HEK293 (cell line): ENCODE data around the gene MTMR2.
"Not testable (repeated sequence)": the region's sequence is repeated elsewhere in the genome, so short reads cannot be mapped to it uniquely, and the experiment has no call there.

Source experiments
- CTCF ChIA-PET: fragments of 350-600 bp; formaldehyde crosslinking; extraction: SDS; loops from one replicate; lab custom pipeline; 2021; ENCODE audit warnings: antibody characterized with exemption; lab: Yijun Ruan, JAX
- POLR2A ChIA-PET: fragments of 300-600 bp; formaldehyde crosslinking; extraction: SDS; loops from one replicate; lab custom pipeline; 2020; ENCODE audit warnings: antibody characterized with exemption, inconsistent platforms; lab: Yijun Ruan, JAX
- H3K27ac ChIP-seq: fragments of 200-500 bp; sonication (Bioruptor generic); 2 replicates; pipeline ENCODE4 v1.5.1; 2014; ENCODE audit warnings: low read depth, low read length, control low read depth, inconsistent platforms; ENCODE audit errors: extremely low read depth
- H3K36me3 ChIP-seq, 2 experiments: fragments of 200-500 bp in 1 of 2; sonication (Bioruptor generic) in 1 of 2; 1 replicate in 1 of 2; 2 replicates in 1 of 2; pipeline ENCODE4 v1.5.1; 2014 to 2017; ENCODE audit warnings: inconsistent platforms in 2 of 2, low read length in 2 of 2; ENCODE audit not compliant: control insufficient read depth in 2 of 2, insufficient read depth in 1 of 2
- H3K4me1 ChIP-seq: fragments of 200-500 bp; sonication (Bioruptor generic); 2 replicates; pipeline ENCODE4 v1.5.1; 2014; ENCODE audit warnings: mild to moderate bottlenecking, low read length, inconsistent platforms; ENCODE audit not compliant: control insufficient read depth, insufficient read depth
- H3K4me3 ChIP-seq: 2 replicates; pipeline ENCODE4 v1.5.1; 2011; ENCODE audit warnings: low read depth, mild to moderate bottlenecking, control low read depth, low read length, moderate library complexity
- H3K9me3 ChIP-seq: fragments of 200-500 bp; sonication (Bioruptor generic); 2 replicates; pipeline ENCODE4 v1.5.1; 2014; ENCODE audit warnings: low read depth, low read length, inconsistent platforms; ENCODE audit not compliant: control insufficient read depth, insufficient read depth
- BCL6B ChIP-seq: fragments of 450-650 bp; formaldehyde crosslinking; IDR thresholded peaks from 2 replicates; pipeline ENCODE4 v1.5.1; 2017; ENCODE audit warnings: missing biosample characterization, missing genetic modification characterization
- EGR2 ChIP-seq: fragments of 450-650 bp; formaldehyde crosslinking; IDR thresholded peaks from 2 replicates; pipeline ENCODE4 v1.5.1; 2016; ENCODE audit warnings: low read depth, missing biosample characterization, missing genetic modification characterization
- OSR2 ChIP-seq: fragments of 450-650 bp; formaldehyde crosslinking; IDR thresholded peaks from 2 replicates; pipeline ENCODE4 v1.5.1; 2016; ENCODE audit warnings: missing biosample characterization, missing genetic modification characterization
- PRDM6 ChIP-seq: fragments of 450-650 bp; formaldehyde crosslinking; IDR thresholded peaks from 2 replicates; pipeline ENCODE4 v1.5.1; 2017; ENCODE audit warnings: missing biosample characterization, missing genetic modification characterization
- REPIN1 ChIP-seq: fragments of 450-650 bp; formaldehyde crosslinking; IDR thresholded peaks from 2 replicates; pipeline ENCODE4 v1.5.1; 2017; ENCODE audit warnings: missing biosample characterization, missing genetic modification characterization, low read depth
- REST ChIP-seq: fragments of 450-650 bp; formaldehyde crosslinking; IDR thresholded peaks from 2 replicates; pipeline ENCODE4 v1.5.1; 2016; ENCODE audit warnings: missing biosample characterization, missing genetic modification characterization
- SCRT2 ChIP-seq: fragments of 450-650 bp; formaldehyde crosslinking; IDR thresholded peaks from 2 replicates; pipeline ENCODE4 v1.5.1; 2016; ENCODE audit warnings: missing biosample characterization, missing genetic modification characterization
- ZFHX2 ChIP-seq: fragments of 450-650 bp; formaldehyde crosslinking; conservative IDR thresholded peaks from 2 replicates; pipeline ENCODE4 v1.5.1; 2016; ENCODE audit warnings: missing biosample characterization, missing genetic modification characterization
- ZNF112 ChIP-seq: fragments of 450-650 bp; formaldehyde crosslinking; IDR thresholded peaks from 2 replicates; pipeline ENCODE4 v1.5.0; 2017; ENCODE audit warnings: missing biosample characterization, missing genetic modification characterization
- ZNF19 ChIP-seq: fragments of 450-650 bp; formaldehyde crosslinking; IDR thresholded peaks from 2 replicates; pipeline ENCODE4; 2016; ENCODE audit warnings: missing biosample characterization, missing genetic modification characterization, low read depth
- ZNF221 ChIP-seq: fragments of 450-650 bp; formaldehyde crosslinking; IDR thresholded peaks from 2 replicates; pipeline ENCODE4 v1.5.1; 2017; ENCODE audit warnings: missing biosample characterization, missing genetic modification characterization, borderline replicate concordance
- ZNF274 ChIP-seq, 2 experiments: fragments of 200-500 bp in 1 of 2; fragments of 450-650 bp in 1 of 2; sonication (Bioruptor generic) in 1 of 2; formaldehyde crosslinking in 1 of 2; IDR thresholded peaks; 2 replicates each; pipeline versions ENCODE4 v1.5.1 to v1.6.1; 2014 to 2016; ENCODE audit warnings: borderline replicate concordance in 1 of 2, inconsistent platforms in 1 of 2, low read length in 1 of 2, missing biosample characterization in 1 of 2, missing genetic modification characterization in 1 of 2
- ZNF324 ChIP-seq: fragments of 450-650 bp; formaldehyde crosslinking; IDR thresholded peaks from 2 replicates; pipeline ENCODE4 v1.5.1; 2016; ENCODE audit warnings: missing biosample characterization, missing genetic modification characterization
- ZNF335 ChIP-seq: fragments of 450-650 bp; formaldehyde crosslinking; conservative IDR thresholded peaks from 2 replicates; pipeline ENCODE4 v1.5.1; 2016; ENCODE audit warnings: missing biosample characterization, missing genetic modification characterization
- ZNF510 ChIP-seq: fragments of 450-650 bp; formaldehyde crosslinking; IDR thresholded peaks from 2 replicates; pipeline ENCODE4 v1.5.1; 2018; ENCODE audit warnings: mild to moderate bottlenecking, missing genetic modification characterization, missing biosample characterization; ENCODE audit not compliant: insufficient replicate concordance
- ZNF585B ChIP-seq: fragments of 450-650 bp; formaldehyde crosslinking; IDR thresholded peaks from 2 replicates; pipeline ENCODE4 v1.5.1; 2016; ENCODE audit warnings: missing biosample characterization, missing genetic modification characterization
- ZNF670 ChIP-seq: fragments of 450-650 bp; formaldehyde crosslinking; IDR thresholded peaks from 2 replicates; pipeline ENCODE4 v1.5.1; 2016; ENCODE audit warnings: missing biosample characterization, missing genetic modification characterization, low read depth
- ZNF791 ChIP-seq: fragments of 450-650 bp; formaldehyde crosslinking; IDR thresholded peaks from 2 replicates; pipeline ENCODE4 v1.5.1; 2016; ENCODE audit warnings: missing biosample characterization, missing genetic modification characterization
- ZSCAN4 ChIP-seq: fragments of 450-650 bp; formaldehyde crosslinking; IDR thresholded peaks from 2 replicates; pipeline ENCODE4 v1.5.1; 2017; ENCODE audit warnings: missing biosample characterization, missing genetic modification characterization

The MTMR2 gene

GRCh38 chr11:95863486-95864140, 60.3 kb downstream of the MTMR2 start:
- H3K4me1 ChIP-seq = no peaks in the 10 kb centered on the region
- H3K27ac ChIP-seq = no peak overlapping the region
- CTCF ChIA-PET = interaction anchor here (1.0 kb wide), 1 partner anchor 14 kb away, joined by 7 read pairs; no protein-coding TSS in a partner anchor
- H3K36me3 ChIP-seq = peaks cover 0 to 23% of the 10 kb centered on the region in 2 experiments; a peak in 2 of 3 replicates
- no peaks in the 10 kb centered on the region for H3K9me3 ChIP-seq
- no peak for TF ChIP-seq ZNF221 (tag by site-specific recombination)
- no peak for TF ChIP-seq BCL6B (tag by site-specific recombination)
- no peak for TF ChIP-seq ZNF791 (tag by site-specific recombination)
- no peak for TF ChIP-seq ZNF112 (tag by site-specific recombination)
- no peak for TF ChIP-seq SCRT2 (tag by site-specific recombination)
- TF ChIP-seq ZNF510 (tag by site-specific recombination) = no peak
- POLR2A ChIA-PET = no interaction called here
- H3K4me3 ChIP-seq = no peak overlapping the region

- H3K4me1 ChIP-seq, H3K4me3 ChIP-seq, CTCF ChIA-PET, POLR2A ChIA-PET, H3K9me3 ChIP-seq, H3K27ac ChIP-seq: not testable (repeated sequence)
- H3K36me3 ChIP-seq = peaks cover 0 to 30% of the 10 kb centered on the region in 2 experiments; a peak in 2 of 3 replicates
Observed at GRCh38 chr11:95860024-95860423, 63.9 kb downstream of the MTMR2 start.

- H3K4me1 ChIP-seq, CTCF ChIA-PET, H3K4me3 ChIP-seq, H3K9me3 ChIP-seq: not testable (repeated sequence)
- H3K36me3 ChIP-seq = peaks cover 4 to 27% of the 10 kb centered on the region in 2 experiments; a peak in 2 of 3 replicates
- TF ChIP-seq EGR2 (peak; percentile 36; the same call in 1 of the 2 replicates), ZFHX2 (tag by site-specific recombination) (peak; percentile 62)
- TF ChIP-seq, all 188 proteins: peak for 2; not testable (repeated sequence) for 186
- POLR2A ChIA-PET, H3K27ac ChIP-seq: not testable (repeated sequence)
Observed at GRCh38 chr11:95854362-95854761, 69.5 kb downstream of the MTMR2 start.

- ChIA-PET CTCF (no interaction called here), POLR2A (no interaction called here)
- Histone ChIP-seq H3K9me3 (no peaks in the 10 kb centered on the region), H3K4me3 (no peak overlapping the region), H3K27ac (no peak overlapping the region), H3K4me1 (no peaks in the 10 kb centered on the region), H3K36me3 (peaks cover 4 to 27% of the 10 kb centered on the region in 2 experiments; a peak in 2 of 3 replicates)
- TF ChIP-seq REST (tag by site-specific recombination) (no peak), ZNF19 (no peak), ZNF335 (no peak), OSR2 (tag by site-specific recombination) (no peak), PRDM6 (tag by site-specific recombination) (no peak), ZNF585B (tag by site-specific recombination) (no peak), ZNF221 (tag by site-specific recombination) (no peak), ZNF274 (IDR thresholded peaks at IDR 0.05; ENCODE audit: low read length) (no peak), ZNF274 (tag by site-specific recombination; IDR thresholded peaks at IDR 0.05; ENCODE audit: borderline replicate concordance) (no peak), ZNF324 (no peak), SCRT2 (tag by site-specific recombination) (no peak), REPIN1 (tag by site-specific recombination) (no peak), ZSCAN4 (no peak), ZNF670 (tag by site-specific recombination) (no peak)
Observed at GRCh38 chr11:95853862-95854261, 70.0 kb downstream of the MTMR2 start.
